Esophagus (tissue), 2 donors: ENCODE results near the gene TWIST1. TPM values are rescaled to one million over a fixed set of nuclear protein-coding genes. Genes with fewer than 3 reads are reported as not detected.

Source experiments
- H3K27ac ChIP-seq, 2 donors: one replicate each; pipeline ENCODE4 v1.5.1; 2013; ENCODE audit warnings: low read depth in 2 of 2, mild to moderate bottlenecking in 2 of 2, inconsistent platforms in 1 of 2, low read length in 1 of 2, moderate library complexity in 1 of 2
- H3K27me3 ChIP-seq, 2 donors: one replicate each; pipeline ENCODE4 v1.6.1; 2013; ENCODE audit warnings: low read length in 2 of 2, control low read depth in 1 of 2, mild to moderate bottlenecking in 1 of 2; ENCODE audit not compliant: insufficient read depth in 2 of 2, control insufficient read depth in 1 of 2
- H3K36me3 ChIP-seq, 2 donors: one replicate each; pipeline ENCODE4 v1.6.1; 2013; ENCODE audit warnings: low read length in 1 of 2; ENCODE audit not compliant: control insufficient read depth in 2 of 2, insufficient read depth in 2 of 2
- H3K4me1 ChIP-seq, 2 donors: one replicate each; pipeline ENCODE4 v1.6.1; 2013; ENCODE audit warnings: low read length in 1 of 2; ENCODE audit not compliant: control insufficient read depth in 2 of 2, insufficient read depth in 2 of 2
- H3K4me3 ChIP-seq, 2 donors: one replicate each; pipeline ENCODE4 v1.5.1; 2013; ENCODE audit warnings: low read length in 2 of 2, mild to moderate bottlenecking in 2 of 2, low read depth in 1 of 2, moderate library complexity in 1 of 2
- H3K9me3 ChIP-seq, 2 donors: one replicate each; pipeline ENCODE4 v1.6.1; 2013; ENCODE audit warnings: mild to moderate bottlenecking in 2 of 2, low read depth in 1 of 2, low read length in 1 of 2, moderate library complexity in 1 of 2; ENCODE audit not compliant: control insufficient read depth in 2 of 2, insufficient read depth in 1 of 2
- WGBS, 2 donors: extraction: QIAGEN DNeasy Blood & Tissue Kit; methylation state at CpG; one replicate each; pipeline ENCODE4 v1.1.7; 2013; 5-methylcytosine and 5-hydroxymethylcytosine counted together
- polyA plus RNA-seq, 2 donors: library from polyadenylated mRNA; stranded (reverse); fragments of 200-250 nt; gene quantifications; one replicate each; pipeline ENCODE4 v1.2.3, GENCODE V29; 2013
- donor health status: healthy with polysubstance abuse.
- donor health status: Bipolar disorder and iron deficiency.

Gene TWIST1
- polyA plus RNA-seq, 2 donors: 2.6 to 5.6 TPM

DNA sequence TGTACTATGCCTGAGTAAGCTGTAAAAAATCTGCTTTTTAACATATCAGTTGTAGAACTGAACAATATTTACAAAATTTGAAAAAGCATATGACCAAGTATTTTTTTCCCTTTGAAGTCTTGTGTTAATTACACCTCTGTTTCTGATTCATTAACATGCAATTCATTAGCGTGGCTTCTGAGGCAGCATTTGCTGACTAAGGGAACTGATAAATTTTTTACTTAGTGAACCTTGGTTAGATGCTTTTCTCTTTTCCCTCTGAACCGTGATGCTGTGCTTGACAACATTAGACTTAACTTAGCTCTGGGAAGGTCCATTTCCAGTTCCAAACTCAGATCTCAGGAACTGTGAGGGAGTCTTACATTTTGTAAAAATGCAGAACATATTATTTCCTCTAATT lies 28.1 kb downstream of the TWIST1 start:
- no peak overlapping the region for H3K4me3 ChIP-seq
- H3K27me3 ChIP-seq: no peaks in the 10 kb centered on the region
- no peaks in the 10 kb centered on the region for H3K4me1 ChIP-seq
- no peaks in the 10 kb centered on the region for H3K9me3 ChIP-seq
- H3K27ac ChIP-seq: no peak overlapping the region
- H3K36me3 ChIP-seq: no peaks in the 10 kb centered on the region
- 59 to 69% methylated on average over 2 of the region's 2 CpGs for WGBS, 2 donors

DNA sequence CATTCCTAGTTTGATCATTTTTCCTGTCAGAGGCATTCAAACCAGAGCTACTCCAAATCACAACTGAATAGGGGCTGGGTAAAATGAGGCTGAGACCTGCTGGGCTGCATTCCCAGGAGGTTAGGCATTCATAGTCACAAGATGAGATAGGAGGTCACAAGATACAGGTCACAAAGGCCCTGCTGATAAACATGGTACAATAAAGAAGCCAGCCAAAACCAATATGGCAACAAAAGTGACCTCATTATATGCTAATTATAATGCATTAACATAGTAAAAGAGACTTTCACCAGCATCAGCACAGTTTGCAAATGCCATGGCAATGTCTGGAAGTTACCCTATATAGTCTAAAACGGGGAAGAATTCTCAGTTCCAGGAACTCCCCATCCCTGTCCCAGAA lies 37.3 kb downstream of the TWIST1 start:
- H3K9me3 ChIP-seq: no peaks in the 10 kb centered on the region
- H3K27me3 ChIP-seq: no peaks in the 10 kb centered on the region
- no peaks in the 10 kb centered on the region for H3K36me3 ChIP-seq
- 30 to 37% methylated on average over 1 of the region's 1 CpG for WGBS, 2 donors
- no peak overlapping the region for H3K4me3 ChIP-seq
- no peak overlapping the region for H3K27ac ChIP-seq
- no peaks in the 10 kb centered on the region for H3K4me1 ChIP-seq

DNA sequence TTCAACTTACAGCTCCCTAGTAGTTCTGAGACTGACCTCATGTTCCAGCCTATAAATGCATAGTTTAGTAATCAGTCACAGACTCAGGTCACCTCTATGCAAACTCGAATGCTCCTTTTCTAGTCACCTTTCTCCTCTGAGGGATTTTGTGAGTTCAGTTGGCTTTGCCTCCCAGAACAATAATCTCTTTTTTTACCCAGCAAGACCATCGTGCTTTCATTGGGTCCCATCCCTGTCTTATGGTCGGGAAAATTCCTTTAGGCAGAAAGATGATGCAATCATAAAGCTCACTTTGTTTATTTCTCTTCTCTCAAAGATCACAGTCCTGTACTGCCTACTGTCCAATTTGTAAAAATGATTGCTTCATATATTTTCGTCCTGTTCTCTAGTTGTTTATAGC lies 38.4 kb downstream of the TWIST1 start:
- H3K4me1 ChIP-seq: no peaks in the 10 kb centered on the region
- no peak overlapping the region for H3K4me3 ChIP-seq
- H3K36me3 ChIP-seq: no peaks in the 10 kb centered on the region
- H3K27ac ChIP-seq: no peak overlapping the region
- 43% methylated on average over 4 of the region's 4 CpGs for WGBS, 2 donors
- no peaks in the 10 kb centered on the region for H3K27me3 ChIP-seq
- H3K9me3 ChIP-seq: no peaks in the 10 kb centered on the region

DNA sequence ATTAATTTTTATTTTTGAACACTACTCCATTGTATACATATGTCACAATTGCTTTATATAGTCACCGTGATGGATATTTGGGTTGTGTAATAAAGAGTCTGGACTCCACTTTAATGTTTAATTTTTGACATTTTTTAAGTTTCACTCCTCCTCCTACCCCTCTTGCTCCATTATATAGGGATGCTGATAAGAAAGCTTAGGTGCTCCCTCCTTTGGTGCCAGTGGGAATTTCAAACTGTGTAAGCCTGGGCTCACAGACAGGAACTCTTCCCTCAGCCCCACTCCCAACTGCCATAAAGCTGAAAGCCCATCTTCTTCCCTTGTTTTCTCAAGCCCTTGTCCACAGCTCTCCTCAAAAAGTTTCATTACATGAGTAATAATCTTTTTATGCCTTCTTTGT lies 47.6 kb downstream of the TWIST1 start:
- H3K27ac ChIP-seq: no peak overlapping the region
- WGBS, 2 donors: 38 to 57% methylated on average over 1 of the region's 1 CpG

DNA sequence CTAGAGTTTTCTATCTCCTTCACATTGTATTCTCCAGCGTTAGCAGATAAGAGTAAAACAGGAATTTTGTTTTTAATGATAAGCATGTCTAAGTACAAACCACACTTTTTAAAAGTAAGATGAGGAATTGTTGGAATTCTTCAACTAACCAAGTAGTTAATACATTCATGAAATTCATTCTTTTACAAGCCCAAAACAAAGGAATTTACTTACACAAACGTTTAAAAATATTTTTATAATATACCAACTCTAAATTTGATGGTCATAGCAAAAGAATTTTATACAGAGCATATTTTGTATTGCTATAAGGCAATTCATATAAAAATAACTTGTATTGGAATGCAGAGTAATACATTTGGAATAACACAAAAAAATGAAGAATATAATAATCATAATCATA lies 51.3 kb downstream of the TWIST1 start:
- H3K36me3 ChIP-seq: no peaks in the 10 kb centered on the region
- WGBS, 2 donors: 32 to 45% methylated on average over 2 of the region's 2 CpGs
- H3K9me3 ChIP-seq: no peaks in the 10 kb centered on the region
- peaks cover 0 to 2% of the 10 kb centered on the region in 2 donors for H3K27me3 ChIP-seq
- no peaks in the 10 kb centered on the region for H3K4me1 ChIP-seq
- no peak overlapping the region for H3K27ac ChIP-seq
- no peak overlapping the region for H3K4me3 ChIP-seq

More for the DNA sequence above, 47.6 kb downstream of the TWIST1 start:
- Histone ChIP-seq H3K4me3 (no peak overlapping the region), H3K9me3 (no peaks in the 10 kb centered on the region), H3K27me3 (peaks cover 0 to 2% of the 10 kb centered on the region in 2 donors), H3K4me1 (no peaks in the 10 kb centered on the region), H3K36me3 (no peaks in the 10 kb centered on the region)

Other genes starting within 250 kb of the TWIST1 start
- not detected for gene FERD3L, start 27.8 kb upstream of the TWIST1 start, polyA plus RNA-seq